Measurements from ENCODE around the gene ATP8B1.

- TF ChIP-seq CTCF (IDR thresholded peaks at IDR 0.05) (no peak), POLR2A (IDR thresholded peaks at IDR 0.05) (no peak)
Observed at GRCh38 chr18:57776767-57777166, 26.3 kb downstream of the ATP8B1 start.
